HEK293 (cell line): ENCODE measurements around the gene EIF3B.
A peak's percentile ranks its signal among the peaks of the same experiment; 100 is the strongest.

Experiments used
- KLF1 ChIP-seq: fragments of 450-650 bp; formaldehyde crosslinking; IDR thresholded peaks from 2 replicates; pipeline ENCODE4 v1.5.1; 2016; ENCODE audit warnings: missing biosample characterization, missing genetic modification characterization
- KLF10 ChIP-seq: fragments of 450-650 bp; IDR thresholded peaks from 2 replicates; pipeline ENCODE4 v1.5.1; 2018; ENCODE audit warnings: missing biosample characterization, mild to moderate bottlenecking, missing genetic modification characterization
- KLF7 ChIP-seq: fragments of 450-650 bp; formaldehyde crosslinking; IDR thresholded peaks from 2 replicates; pipeline ENCODE4 v1.5.1; 2016; ENCODE audit warnings: missing biosample characterization, missing genetic modification characterization, borderline replicate concordance
- KLF8 ChIP-seq: fragments of 450-650 bp; formaldehyde crosslinking; IDR thresholded peaks from 2 replicates; pipeline ENCODE4 v1.5.1; 2016; ENCODE audit warnings: missing biosample characterization, missing genetic modification characterization
- PATZ1 ChIP-seq: fragments of 450-650 bp; formaldehyde crosslinking; IDR thresholded peaks from 2 replicates; pipeline ENCODE4 v1.5.1; 2016; ENCODE audit warnings: missing biosample characterization, missing genetic modification characterization
- SCRT2 ChIP-seq: fragments of 450-650 bp; formaldehyde crosslinking; IDR thresholded peaks from 2 replicates; pipeline ENCODE4 v1.5.1; 2016; ENCODE audit warnings: missing biosample characterization, missing genetic modification characterization
- SP2 ChIP-seq: fragments of 450-650 bp; formaldehyde crosslinking; IDR thresholded peaks from 2 replicates; pipeline ENCODE4 v1.5.1; 2016; ENCODE audit warnings: missing biosample characterization, missing genetic modification characterization
- TCF7L2 ChIP-seq: IDR thresholded peaks from 2 replicates; pipeline ENCODE4 v1.6.1; 2011; ENCODE audit warnings: low read depth, mild to moderate bottlenecking, inconsistent platforms, low read length, moderate library complexity, borderline replicate concordance
- YY1 ChIP-seq: fragments of 450-650 bp; formaldehyde crosslinking; IDR thresholded peaks from 2 replicates; pipeline ENCODE4 v1.5.1; 2018; ENCODE audit warnings: missing biosample characterization, missing genetic modification characterization
- ZBTB10 ChIP-seq: fragments of 450-650 bp; formaldehyde crosslinking; IDR thresholded peaks from 2 replicates; pipeline ENCODE4 v1.5.1; 2016; ENCODE audit warnings: missing biosample characterization, missing genetic modification characterization
- ZBTB26 ChIP-seq: fragments of 450-650 bp; formaldehyde crosslinking; optimal IDR thresholded peaks from 2 replicates; pipeline ENCODE3; 2016; ENCODE audit warnings: missing biosample characterization, mild to moderate bottlenecking, missing genetic modification characterization
- ZFHX2 ChIP-seq: fragments of 450-650 bp; formaldehyde crosslinking; conservative IDR thresholded peaks from 2 replicates; pipeline ENCODE4 v1.5.1; 2016; ENCODE audit warnings: missing biosample characterization, missing genetic modification characterization
- ZNF114 ChIP-seq: fragments of 450-650 bp; formaldehyde crosslinking; IDR thresholded peaks from 2 replicates; pipeline ENCODE4 v1.5.0; 2017; ENCODE audit warnings: missing biosample characterization, missing genetic modification characterization
- ZNF140 ChIP-seq: fragments of 450-650 bp; formaldehyde crosslinking; IDR thresholded peaks from 2 replicates; pipeline ENCODE4 v1.5.1; 2016; ENCODE audit warnings: missing biosample characterization, missing genetic modification characterization
- ZNF335 ChIP-seq: fragments of 450-650 bp; formaldehyde crosslinking; conservative IDR thresholded peaks from 2 replicates; pipeline ENCODE4 v1.5.1; 2016; ENCODE audit warnings: missing biosample characterization, missing genetic modification characterization
- ZNF518A ChIP-seq: fragments of 450-650 bp; formaldehyde crosslinking; conservative IDR thresholded peaks from 2 replicates; pipeline ENCODE4 v1.5.1; 2016; ENCODE audit warnings: low read depth, missing biosample characterization, missing genetic modification characterization
- ZNF529 ChIP-seq: fragments of 450-650 bp; formaldehyde crosslinking; IDR thresholded peaks from 2 replicates; pipeline ENCODE4 v1.5.1; 2017; ENCODE audit warnings: missing genetic modification characterization, missing biosample characterization; ENCODE audit not compliant: insufficient replicate concordance
- ZNF544 ChIP-seq: fragments of 450-650 bp; formaldehyde crosslinking; IDR thresholded peaks from 2 replicates; pipeline ENCODE4 v1.5.0; 2017; ENCODE audit warnings: missing biosample characterization, missing genetic modification characterization
- ZNF629 ChIP-seq: fragments of 450-650 bp; formaldehyde crosslinking; IDR thresholded peaks from 2 replicates; pipeline ENCODE4 v1.5.1; 2017; ENCODE audit warnings: missing biosample characterization, missing genetic modification characterization
- ZNF658 ChIP-seq: fragments of 450-650 bp; formaldehyde crosslinking; IDR thresholded peaks from 2 replicates; pipeline ENCODE4; 2016; ENCODE audit warnings: missing biosample characterization, missing genetic modification characterization
- ZNF660 ChIP-seq: fragments of 450-650 bp; IDR thresholded peaks from 2 replicates; pipeline ENCODE4 v1.5.1; 2018; ENCODE audit warnings: missing biosample characterization, mild to moderate bottlenecking, missing genetic modification characterization
- ZNF692 ChIP-seq: fragments of 450-650 bp; formaldehyde crosslinking; IDR thresholded peaks from 2 replicates; pipeline ENCODE4 v1.5.1; 2016; ENCODE audit warnings: missing biosample characterization, missing genetic modification characterization
- ZNF843 ChIP-seq: fragments of 450-650 bp; formaldehyde crosslinking; IDR thresholded peaks from 2 replicates; pipeline ENCODE4 v1.5.1; 2016; ENCODE audit warnings: missing biosample characterization, missing genetic modification characterization
- ZSCAN18 ChIP-seq: fragments of 450-650 bp; formaldehyde crosslinking; IDR thresholded peaks from 2 replicates; pipeline ENCODE4 v1.5.1; 2016; ENCODE audit warnings: missing biosample characterization, missing genetic modification characterization

Gene EIF3B

GRCh38 chr7:2354186-2354938, at the start of gene EIF3B (continued):
- 0 out of 2 replicates have a peak, but pooled peaks have one; percentile 5 for TF ChIP-seq PATZ1
- TF ChIP-seq ZNF658 (tag by site-specific recombination): no peak
- TF ChIP-seq ZNF660 (tag by site-specific recombination): 0 out of 2 replicates have a peak, but pooled peaks have one; percentile 41
- TF ChIP-seq TCF7L2: peak; percentile 75
- peak; percentile 77; the same call in 1 of the 2 replicates for TF ChIP-seq KLF7 (tag by site-specific recombination)
- peak; percentile 49 for TF ChIP-seq ZBTB26 (tag by site-specific recombination)
- peak; percentile 44; the same call in 1 of the 2 replicates for TF ChIP-seq KLF10
- no peak for TF ChIP-seq ZSCAN18 (tag by site-specific recombination)
- no peak for TF ChIP-seq ZNF529 (tag by site-specific recombination)
- TF ChIP-seq KLF1 (tag by site-specific recombination): peak; percentile 70
- TF ChIP-seq ZFHX2: peak; percentile 90
- TF ChIP-seq ZNF518A (tag by site-specific recombination): peak; percentile 46; the same call in 1 of the 2 replicates
- TF ChIP-seq ZNF114 (tag by site-specific recombination): no peak
- TF ChIP-seq ZNF140: no peak
- peak; percentile 74 for TF ChIP-seq ZNF335 (tag by site-specific recombination)
- TF ChIP-seq ZNF544: no peak
- TF ChIP-seq YY1: peak; percentile 91
- peak; percentile 80 for TF ChIP-seq KLF8 (tag by site-specific recombination)
- peak; percentile 44; the same call in 1 of the 2 replicates for TF ChIP-seq ZNF629 (tag by site-specific recombination)
- TF ChIP-seq ZNF843: peak; percentile 12; the same call in 1 of the 2 replicates
- TF ChIP-seq SCRT2 (tag by site-specific recombination): 0 out of 2 replicates have a peak, but pooled peaks have one; percentile 12
- TF ChIP-seq SP2 (tag by site-specific recombination): peak; percentile 38; the same call in 1 of the 2 replicates
- peak; percentile 26; the same call in 1 of the 2 replicates for TF ChIP-seq ZNF692 (tag by site-specific recombination)
- no peak for TF ChIP-seq ZBTB10
